ENCODE measurements around the gene ZNF516.

Gene ZNF516

DNA sequence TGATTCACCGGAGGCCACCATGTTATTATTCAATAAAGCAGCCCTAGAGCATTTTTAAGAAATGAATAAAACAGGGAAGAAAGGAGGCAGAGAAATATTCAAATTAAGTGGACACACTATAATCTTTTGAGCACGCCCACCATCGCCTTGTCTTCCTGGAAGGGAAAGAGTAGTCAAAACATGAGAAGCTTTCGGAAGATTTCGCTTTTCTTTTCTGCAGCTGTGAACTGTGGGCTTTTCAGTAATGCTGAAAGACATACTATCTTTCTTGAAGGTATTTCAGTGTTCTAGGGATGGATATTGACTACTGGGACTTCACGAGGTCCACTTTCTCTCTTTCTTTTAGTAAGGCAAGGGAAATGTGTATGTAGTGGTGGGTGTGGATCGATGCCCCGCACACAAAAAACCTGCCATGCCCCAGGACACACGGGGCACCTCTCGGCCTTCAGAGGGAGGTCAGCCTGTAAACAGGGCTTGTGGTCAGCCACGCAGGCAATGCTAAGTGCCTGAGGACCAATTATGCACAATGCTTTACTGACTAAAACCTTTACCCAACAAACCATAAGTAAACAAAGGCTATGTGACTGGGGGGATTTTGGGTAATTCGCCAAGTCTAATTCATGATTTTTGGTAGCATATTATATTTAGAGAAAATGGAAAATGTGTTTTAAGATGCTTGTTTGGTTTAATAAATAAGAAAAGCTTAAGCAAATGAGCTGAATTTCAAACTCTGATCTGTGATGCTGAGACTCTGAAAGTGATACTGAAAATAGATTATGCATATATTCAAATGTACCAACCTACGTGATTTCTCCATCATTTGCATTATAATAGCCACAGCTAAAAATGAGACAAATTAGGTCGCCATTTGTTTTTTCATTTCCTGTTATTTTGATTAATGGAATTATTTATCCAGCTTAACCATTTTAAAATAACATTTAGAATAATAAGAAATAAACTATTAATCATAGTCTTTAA is 130.5 kb downstream of the ZNF516 start:
- DNase-seq (ENCODE audit: low read depth in 2 of 2), result no peak

DNA sequence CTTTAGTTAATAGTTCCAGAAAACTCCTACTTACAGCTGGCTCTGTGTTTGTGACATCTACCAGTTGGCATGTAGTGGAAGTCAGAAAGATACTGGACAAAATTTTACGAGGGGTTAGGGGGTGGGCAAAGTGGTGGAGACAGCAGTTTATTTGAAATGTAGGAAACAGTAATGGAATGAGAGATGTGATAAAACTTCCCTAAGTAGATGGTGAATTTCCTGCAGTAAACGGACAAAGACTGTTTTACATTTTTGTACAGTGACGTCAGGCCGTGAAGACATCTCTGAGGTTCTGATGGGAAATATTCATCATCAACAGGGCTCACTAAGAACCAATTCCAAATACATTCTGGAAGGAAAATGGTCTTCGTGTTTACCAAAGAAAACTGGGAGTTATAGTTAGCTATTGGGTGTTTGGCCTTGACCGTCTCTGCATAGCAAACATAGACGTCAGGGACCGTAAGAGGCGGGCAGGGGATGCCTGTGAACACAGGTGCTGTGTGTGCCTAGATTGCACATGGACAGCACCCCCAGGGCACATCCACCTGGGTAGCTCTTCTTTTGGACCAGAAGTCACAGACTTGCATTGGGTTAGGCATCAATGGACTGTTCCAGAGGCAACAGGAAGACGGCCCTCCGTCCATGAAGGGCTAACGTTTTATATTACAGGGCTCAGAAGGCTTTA is 131.5 kb downstream of the ZNF516 start:
- DNase-seq (ENCODE audit: low read depth in 2 of 2), result peak; percentile 22 to 23

DNA sequence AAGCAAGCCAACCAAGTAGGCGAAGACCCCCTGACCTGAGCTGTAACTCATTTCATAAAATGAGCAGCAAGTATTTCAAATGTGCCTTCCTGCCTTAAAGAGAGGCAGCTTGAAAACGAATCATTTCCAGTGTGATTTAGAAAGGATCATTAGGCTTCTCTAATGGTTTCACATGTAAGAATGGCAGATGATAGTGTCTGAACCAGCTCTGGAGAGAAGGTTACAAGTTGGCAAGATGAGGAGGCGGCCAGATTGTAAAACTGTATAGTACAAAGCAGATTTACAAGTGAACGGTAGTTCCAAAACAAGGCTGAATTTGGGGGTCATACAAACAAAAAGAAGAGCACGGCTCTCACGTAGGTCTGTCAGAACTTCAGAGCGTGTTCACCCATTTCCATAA is 132.4 kb downstream of the ZNF516 start:
- DNase-seq (ENCODE audit: low read depth in 2 of 2), result no peak

DNA sequence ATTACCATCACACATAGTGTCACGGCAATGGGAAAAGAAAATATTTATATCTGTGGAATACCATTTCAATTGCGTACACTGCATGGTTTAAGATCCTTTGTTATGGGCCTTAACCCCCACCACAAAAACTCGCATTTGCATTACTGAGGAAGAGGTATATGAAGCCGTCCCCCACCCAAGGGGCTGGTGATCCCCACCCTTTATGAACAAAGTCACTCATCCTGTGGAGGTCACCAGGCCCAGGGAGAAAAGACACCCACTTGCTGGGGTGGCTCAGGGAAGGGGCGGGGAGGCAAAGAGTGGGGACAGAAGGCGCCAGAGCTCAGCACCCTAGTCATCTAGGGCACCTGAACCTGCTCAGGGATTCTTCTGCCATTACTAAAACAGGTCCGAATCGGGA is 133.8 kb downstream of the ZNF516 start:
- DNase-seq (ENCODE audit: low read depth in 2 of 2), result no peak

DNA sequence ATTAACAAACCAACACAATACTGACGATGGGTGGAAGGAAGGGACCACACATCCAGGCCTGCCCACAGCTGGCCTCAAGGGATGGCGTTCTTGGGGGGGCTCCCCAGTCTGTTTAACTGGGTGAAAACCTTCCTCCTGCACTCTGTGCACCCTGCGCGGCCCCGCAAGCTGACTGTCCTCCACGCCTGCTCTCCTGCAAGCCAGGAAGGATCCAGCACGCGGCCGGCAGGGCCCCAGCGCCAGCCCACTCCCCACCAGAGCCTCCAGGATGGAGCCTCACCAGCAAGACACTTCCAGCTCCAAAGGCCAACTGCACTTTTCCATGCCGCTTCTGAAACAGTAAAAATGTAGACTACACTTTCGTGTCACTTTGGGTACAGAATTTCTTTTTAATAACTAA is 135.1 kb downstream of the ZNF516 start:
- no peak for DNase-seq (ENCODE audit: low read depth in 2 of 2)

DNA sequence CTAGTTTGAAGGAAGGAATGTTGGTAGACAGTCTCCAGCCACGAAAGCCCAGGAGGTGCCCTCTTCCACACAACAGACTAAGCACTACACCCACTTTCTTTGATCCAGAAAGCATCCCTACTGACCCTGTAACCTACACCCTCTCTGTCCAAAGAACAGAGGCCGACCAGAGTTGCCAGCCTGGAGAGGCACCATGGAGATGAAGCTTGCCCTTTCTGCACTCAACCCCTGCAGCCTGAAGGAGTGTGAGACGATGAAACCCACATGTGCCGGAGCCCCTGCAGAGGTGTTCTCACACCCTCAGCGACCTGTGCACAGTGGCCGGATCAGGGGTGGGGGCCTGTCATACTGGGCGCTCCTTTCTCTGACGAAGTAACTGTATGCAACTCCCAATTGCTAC is 136.3 kb downstream of the ZNF516 start:
- no peak for DNase-seq (ENCODE audit: low read depth in 2 of 2)

DNA sequence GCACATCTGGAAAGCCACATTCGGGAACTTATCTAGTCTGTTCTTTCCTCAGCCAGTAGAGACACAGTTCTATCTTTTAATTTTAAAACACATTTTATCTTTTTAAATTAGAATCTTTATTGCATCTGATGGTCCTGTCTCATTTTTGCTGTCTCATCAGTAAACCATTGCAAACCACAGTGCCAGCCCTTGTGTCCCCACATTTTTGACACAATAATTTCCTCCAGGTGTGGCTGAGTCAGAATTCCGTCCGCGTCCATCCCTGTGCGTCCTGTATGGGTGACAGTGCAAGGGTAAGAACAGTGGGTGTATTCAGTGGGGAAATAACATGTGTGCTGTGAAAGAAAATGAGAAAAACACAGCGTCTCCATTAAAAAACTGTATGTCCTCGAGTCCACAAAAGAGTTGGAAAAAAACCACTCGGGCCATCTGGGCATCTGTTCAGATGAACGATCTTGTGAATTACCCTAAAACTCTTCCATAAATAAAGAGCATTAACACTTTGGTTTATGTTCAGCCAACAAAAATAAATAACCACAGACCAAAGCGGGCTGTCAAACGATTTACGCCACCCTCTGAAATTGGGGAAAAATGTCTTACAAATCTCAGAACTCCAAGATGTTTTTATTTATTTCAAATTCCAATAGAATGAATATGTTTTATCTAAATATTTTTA is 137.3 kb downstream of the ZNF516 start:
- DNase-seq (ENCODE audit: low read depth in 2 of 2), result no peak

DNA sequence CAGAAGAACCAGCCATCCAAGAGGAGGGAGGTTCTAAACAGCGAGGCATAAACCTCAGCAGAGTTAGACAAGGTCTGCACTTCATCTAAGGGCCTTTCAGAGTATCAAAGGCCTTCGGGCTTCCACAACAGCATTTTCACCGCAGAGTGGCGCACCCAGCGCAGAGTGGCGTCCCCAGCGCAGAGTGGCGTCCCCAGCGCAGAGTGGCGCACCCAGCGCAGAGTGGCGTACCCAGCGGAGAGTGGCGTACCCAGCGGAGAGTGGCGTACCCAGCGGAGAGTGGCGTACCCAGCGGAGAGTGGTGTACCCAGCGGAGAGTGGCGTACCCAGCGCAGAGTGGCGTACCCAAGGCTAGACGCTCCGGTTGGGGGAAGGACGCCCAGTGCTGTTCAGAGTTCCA is 137.9 kb downstream of the ZNF516 start:
- DNase-seq (ENCODE audit: low read depth in 2 of 2), result no peak

DNA sequence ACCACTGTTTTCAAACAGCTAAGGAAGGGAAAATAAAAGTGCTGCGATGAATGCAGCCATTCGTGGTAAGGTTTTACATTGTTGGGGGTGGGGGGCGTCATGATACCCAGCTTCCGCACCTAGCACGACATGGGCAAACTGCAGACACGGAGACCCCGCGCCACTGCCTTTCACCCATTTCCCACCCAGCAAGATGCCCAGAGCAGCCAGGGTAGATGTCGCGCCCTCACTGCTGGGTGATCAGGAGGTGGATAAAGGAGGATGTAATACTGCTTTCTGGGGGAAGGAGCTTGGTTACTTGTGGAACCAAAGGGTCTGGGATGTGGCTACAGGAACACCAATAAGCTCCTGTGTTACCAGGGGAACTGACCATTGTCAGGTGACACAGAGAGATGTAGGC is 138.4 kb downstream of the ZNF516 start:
- DNase-seq (ENCODE audit: low read depth in 2 of 2), result no peak

DNA sequence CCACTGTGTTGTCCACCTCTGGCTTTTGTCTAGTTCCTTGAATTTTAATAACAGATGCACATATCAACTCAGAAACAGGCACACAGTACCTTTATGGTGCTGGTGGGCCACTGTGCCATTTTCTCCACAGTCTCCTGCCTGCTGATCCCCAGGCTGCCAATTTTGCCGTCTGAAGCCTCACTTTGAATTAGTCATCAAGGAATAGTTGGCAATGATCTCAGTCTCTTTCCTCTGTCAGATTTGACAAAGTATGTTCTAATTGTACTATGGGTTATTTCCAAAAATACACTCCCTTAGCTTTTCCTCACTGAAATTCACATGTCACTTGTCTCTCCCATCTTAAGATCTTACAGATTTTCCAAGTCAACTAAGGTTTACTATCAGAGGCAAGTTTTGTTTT is 140.7 kb downstream of the ZNF516 start:
- peak; percentile 16 to 31 for DNase-seq (ENCODE audit: low read depth in 2 of 2)

DNA sequence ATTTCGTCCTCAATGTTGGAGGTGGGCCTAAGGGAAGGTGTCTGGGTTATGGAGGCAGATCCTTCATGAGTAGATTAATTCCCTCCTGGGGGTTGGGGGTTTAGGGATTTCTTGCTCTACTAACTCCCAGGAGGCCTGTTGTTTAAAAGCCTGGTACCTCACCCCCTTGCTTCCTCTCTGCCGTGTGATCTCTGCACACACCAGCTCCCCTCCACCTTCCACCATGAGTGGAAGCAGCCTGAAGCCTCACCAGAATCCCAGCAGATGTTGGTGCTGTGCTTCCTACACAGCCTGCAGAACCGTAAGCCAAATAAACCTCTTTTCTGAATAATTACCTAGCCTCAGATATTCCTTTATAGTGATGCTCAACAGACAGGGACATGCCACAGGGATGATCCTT is 141.5 kb downstream of the ZNF516 start:
- no peak for DNase-seq (ENCODE audit: low read depth in 2 of 2)

DNA sequence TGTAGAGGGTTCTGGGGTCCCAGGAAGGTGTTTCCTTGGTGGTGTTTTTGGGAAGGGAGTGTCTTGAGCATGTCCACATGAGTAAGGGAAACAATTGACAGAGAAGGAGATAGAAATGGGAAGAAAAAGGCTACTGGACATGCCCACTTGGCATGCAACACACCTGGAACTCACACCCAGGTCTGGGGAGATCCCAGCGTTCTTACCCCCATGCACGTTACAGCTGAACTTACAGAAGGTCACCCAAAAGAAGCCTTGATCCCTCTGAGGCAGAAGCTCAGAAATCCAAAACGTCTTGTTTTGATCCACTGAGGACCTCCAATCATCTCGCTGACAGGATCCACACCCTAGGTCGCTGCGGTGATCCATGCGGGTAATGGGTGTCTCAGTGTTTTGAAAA is 142.0 kb downstream of the ZNF516 start:
- DNase-seq (ENCODE audit: low read depth in 2 of 2), result no peak

DNA sequence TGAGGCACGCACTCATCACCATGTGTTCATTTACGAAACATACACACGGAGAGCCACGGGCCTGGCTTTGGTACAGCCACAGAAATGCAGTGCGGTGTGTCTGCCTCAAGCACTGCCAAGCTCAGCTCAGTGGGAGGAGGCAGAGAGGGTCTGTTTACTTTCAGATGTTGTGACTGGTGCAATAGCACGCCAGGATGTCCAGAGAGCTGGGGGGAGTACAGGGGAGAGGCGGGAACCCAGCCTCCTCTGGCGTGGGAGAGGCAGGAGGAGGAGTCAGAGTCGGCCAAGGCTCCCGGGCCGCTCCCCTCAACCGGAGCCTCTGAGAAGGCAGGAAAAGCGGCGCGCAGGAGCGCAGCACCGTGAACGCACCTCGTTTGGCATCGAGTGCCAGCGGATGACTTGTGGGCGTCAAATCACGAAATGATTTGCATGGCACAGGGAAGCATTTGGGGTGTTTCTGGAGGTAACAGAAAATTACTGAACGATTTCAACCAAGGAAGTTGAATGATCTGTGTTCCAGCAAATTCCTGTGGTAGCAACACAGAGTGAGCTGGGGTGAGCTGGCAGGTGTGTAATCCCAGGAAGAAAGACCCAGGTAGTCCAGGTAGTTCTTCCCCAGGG is 143.0 kb downstream of the ZNF516 start:
- peak; percentile 32 to 44 for DNase-seq (ENCODE audit: low read depth in 2 of 2)

DNA sequence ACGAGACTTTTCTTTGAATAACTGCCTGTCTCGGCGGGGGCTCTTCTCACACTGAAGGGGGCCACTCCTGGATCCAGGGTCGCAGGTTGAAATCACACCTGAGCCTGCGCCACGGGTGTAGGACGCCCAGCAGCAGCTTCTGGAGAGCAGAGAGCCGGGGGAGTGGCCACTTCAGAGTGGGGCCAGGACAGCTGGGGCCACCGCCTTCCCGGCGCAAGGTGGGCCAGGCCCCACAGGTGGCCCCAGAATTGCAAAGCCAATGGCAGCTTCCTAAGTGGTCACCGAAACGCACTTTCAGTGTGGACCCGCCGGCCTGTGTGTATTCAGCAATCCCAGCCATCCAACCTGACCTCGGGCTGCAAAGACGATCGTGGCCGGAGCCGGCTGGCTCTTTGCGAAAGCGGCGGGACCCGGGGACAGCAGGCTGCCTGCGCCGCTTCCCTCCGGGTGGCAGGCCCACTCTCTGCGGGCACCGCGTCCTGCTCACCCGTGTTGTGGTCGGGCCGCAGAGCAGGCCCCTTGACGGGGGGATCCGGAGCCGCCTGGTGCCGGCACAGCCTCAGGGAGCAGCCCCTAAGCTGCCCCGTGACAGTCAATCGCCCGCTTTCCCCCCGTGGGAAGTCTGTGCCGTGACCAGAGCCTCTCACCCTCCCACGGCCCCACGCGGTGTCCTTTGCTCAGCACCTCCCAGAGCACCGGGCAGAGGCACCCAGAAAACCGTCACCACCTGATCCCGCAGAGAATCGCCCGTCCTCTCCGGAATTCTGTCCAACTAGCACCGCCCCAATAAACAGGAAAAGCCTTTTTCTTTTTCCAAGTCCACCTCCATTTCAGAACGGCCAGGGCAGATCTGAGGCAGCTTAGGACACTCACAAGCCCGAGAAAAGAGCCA is 144.7 kb downstream of the ZNF516 start:
- no peak for DNase-seq (ENCODE audit: low read depth in 2 of 2)

DNA sequence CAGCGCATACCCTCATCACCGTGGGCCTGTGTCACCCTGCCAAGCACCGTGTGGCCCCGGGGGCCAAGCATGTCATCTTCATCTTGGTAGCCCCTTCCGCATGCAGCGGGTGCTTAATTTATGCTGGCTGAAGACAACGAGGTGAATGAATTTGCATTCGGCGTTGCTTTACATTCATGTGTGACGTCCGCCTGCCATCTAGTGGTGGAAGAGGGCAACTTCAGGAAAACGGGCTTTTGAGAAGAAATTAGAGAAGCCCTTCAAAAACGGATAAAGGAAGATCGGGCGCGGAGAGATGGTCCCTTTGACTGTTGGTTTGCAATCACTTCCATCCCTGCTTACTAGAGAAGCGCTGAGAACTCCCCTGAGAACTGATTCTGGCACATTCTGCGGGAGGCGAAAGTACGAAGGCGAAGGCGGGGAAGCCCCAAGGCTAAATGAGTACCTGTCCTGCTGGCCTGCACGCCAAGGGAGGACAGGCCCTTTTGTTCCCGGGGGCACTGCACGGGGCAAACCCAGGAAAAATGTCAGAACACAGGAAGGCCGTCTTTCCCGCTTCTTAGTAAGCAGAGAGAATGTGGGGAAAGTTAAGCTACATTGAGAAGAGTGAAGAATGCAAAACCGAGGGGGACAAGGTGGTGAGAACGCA is 145.9 kb downstream of the ZNF516 start:
- DNase-seq (ENCODE audit: low read depth in 2 of 2), result peak; percentile 17 to 23

DNA sequence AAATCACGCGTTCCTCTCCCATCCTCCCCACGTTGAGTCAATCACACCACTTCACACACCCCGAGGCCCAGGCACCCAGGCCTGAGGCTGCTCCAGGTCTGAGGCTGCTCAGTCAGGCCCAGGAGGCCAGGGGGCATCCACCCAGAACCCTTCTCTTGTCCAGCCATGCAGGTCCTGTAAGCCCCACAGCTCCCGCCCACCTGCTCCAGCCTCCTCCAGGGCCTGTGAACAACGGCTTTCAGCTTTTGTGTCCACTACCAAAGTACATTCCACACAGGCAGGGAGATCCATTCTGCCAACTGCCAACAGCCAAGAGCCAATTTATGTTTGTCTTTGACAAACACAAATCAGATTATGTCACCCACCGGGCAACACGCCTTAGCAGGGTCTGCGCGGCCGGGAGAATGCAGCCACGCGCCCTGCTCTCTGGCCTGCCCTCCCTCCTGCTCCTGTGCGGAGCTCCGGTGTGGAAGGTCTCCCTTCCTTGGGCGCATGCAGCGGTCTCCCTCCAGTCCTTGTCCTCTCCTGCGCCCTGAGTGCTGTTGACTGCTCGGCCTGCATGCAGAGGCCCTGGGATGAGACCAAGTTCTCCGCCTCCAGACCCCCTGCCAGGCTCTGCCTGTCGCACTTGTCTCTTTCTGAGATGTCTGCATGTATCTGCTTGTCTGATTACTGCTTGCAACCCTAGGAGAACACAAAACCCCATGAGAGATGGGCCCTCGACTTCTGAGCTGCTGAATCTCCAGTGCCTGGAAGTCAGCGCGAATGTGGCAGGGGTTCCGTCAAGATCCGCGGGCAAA is 146.6 kb downstream of the ZNF516 start:
- DNase-seq (ENCODE audit: low read depth in 2 of 2), result no peak

DNA sequence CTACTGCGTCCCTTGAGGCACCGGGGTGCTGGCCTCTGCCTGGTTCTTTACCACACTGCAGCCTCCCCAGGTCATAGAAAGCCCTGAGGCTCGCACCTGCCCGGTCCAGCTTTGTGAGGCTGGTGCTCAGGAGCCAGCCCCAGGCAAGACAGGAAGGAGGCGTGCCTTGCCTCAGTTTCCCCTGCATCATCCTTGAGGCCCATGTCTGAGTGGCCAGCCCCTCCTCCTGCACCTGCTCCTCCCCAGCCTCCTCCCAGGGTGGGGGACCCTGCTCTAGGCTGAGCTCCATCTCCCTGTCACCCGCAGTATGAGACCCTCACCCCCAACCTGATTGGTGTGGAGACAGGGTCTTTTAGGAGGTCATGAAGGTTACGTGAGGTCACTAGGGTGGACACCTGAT is 147.7 kb downstream of the ZNF516 start:
- no peak for DNase-seq (ENCODE audit: low read depth in 2 of 2)

DNA sequence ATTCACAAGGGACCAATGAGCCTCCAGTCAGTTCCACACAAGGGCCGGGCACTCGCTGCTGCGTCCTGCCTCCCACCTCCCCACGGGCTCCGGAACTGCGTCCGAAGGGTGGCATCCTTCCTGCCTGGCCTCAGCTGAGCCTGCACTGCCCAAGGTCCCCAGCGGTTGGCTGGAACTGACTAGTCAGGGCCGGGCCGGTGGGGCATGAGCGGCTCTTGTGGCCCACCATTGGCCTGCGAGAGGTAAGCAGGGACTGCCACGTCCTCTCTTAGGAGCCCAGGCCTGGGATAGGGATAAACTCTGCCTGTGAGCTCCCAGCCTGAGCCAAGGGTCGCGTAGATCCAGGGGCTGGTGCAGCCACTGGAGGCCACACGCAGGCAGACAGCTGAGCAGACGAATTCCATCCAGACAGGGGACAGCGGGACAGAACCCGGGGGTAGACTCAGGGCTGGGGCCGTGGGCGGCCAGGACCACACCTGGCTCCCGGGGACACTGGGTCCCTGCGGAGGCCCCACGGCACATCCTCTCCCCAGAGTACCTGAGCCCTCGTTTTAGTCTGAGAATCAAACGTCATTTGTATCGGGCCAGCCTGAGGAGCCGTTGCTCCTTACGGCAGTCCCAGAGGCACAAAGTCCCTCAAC is 148.4 kb downstream of the ZNF516 start:
- no peak for DNase-seq (ENCODE audit: low read depth in 2 of 2)

DNA sequence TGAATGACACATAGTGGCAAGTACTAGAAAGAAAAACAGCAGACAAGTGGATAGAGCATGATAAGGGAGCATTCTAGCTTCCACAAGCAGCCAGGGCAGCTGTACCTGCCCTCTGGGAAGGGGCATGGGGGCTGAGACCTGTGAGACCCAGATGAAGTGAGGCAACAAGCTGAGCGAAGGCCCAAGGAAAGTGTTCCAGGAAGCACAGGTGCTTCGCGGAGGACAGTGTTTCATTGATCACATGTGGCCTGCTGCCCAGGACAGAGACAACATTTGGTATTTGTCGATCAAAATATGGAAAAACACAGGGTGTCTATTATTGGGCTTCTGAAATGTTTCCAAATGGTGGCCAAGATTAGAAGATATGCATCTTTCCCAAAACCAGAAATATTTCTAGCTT is 149.1 kb downstream of the ZNF516 start:
- no peak for DNase-seq (ENCODE audit: low read depth in 2 of 2)

Data from fibroblast of skin of left biceps (primary cell).